CD14-positive monocyte (primary cell): ENCODE measurements around the gene WDCP. TPM values are rescaled to one million over a fixed set of nuclear protein-coding genes. Genes with fewer than 3 reads are reported as not detected.

ENCODE experiments used
- DNase-seq, 3 donors: peaks; one replicate each; pipeline ENCODE4 v3.0.0-alpha.2; 2011 to 2022
- H2AFZ ChIP-seq: 2 replicates; pipeline ENCODE4 v1.6.0; 2012; ENCODE audit warnings: mild to moderate bottlenecking, low read depth, low read length, inconsistent platforms; ENCODE audit not compliant: insufficient read depth, poor library complexity, severe bottlenecking
- H3K27ac ChIP-seq, 2 donors: 1 replicate in 1 of 2; 2 replicates in 1 of 2; pipeline ENCODE4 v1.5.1; 2012 to 2013; ENCODE audit warnings: low read length in 2 of 2, control low read depth in 1 of 2, inconsistent platforms in 1 of 2, low read depth in 1 of 2, mild to moderate bottlenecking in 1 of 2
- H3K27me3 ChIP-seq, 2 donors: one replicate each; pipeline versions ENCODE4 v1.6.0 to v1.6.1; 2011 to 2013; ENCODE audit warnings: low read length in 2 of 2; ENCODE audit not compliant: control insufficient read depth in 2 of 2, insufficient read depth in 2 of 2
- H3K36me3 ChIP-seq, 2 donors: replicated peaks in 1 of 2; 1 replicate in 1 of 2; 2 replicates in 1 of 2; pipeline versions ENCODE4 v1.5.1 to v1.6.1; 2012 to 2013; ENCODE audit warnings: low read length in 2 of 2, control low read depth in 1 of 2, inconsistent platforms in 1 of 2, mild to moderate bottlenecking in 1 of 2; ENCODE audit not compliant: insufficient read depth in 2 of 2, control insufficient read depth in 1 of 2
- H3K4me1 ChIP-seq, 2 donors: 1 replicate in 1 of 2; 2 replicates in 1 of 2; pipeline versions ENCODE4 v1.5.1 to v1.6.1; 2012 to 2013; ENCODE audit warnings: low read length in 2 of 2, control low read depth in 1 of 2, inconsistent platforms in 1 of 2, mild to moderate bottlenecking in 1 of 2, moderate library complexity in 1 of 2; ENCODE audit not compliant: insufficient read depth in 2 of 2, control insufficient read depth in 1 of 2
- H3K4me2 ChIP-seq: replicated peaks from 2 replicates; pipeline ENCODE3; 2012; ENCODE audit warnings: low read length, moderate library complexity, mild to moderate bottlenecking; ENCODE audit not compliant: poor library complexity, severe bottlenecking; ENCODE audit errors: extremely low read depth
- H3K4me3 ChIP-seq, 3 experiments: fragments of 200-600 bp in 1 of 3; sonication (generic) in 1 of 3; replicated peaks in 1 of 3; 1 replicate in 2 of 3; 2 replicates in 1 of 3; pipeline ENCODE4 v1.5.1; 2011 to 2013; ENCODE audit warnings: low read length in 3 of 3, mild to moderate bottlenecking in 3 of 3, control low read depth in 2 of 3, low read depth in 2 of 3, inconsistent platforms in 1 of 3, moderate library complexity in 1 of 3
- H3K79me2 ChIP-seq: 2 replicates; pipeline ENCODE4 v1.6.0; 2012; ENCODE audit warnings: mild to moderate bottlenecking, control low read depth, inconsistent platforms, low read length, moderate library complexity; ENCODE audit not compliant: insufficient read depth
- H3K9ac ChIP-seq: 2 replicates; pipeline ENCODE4 v1.6.0; 2017; ENCODE audit warnings: low read length, mild to moderate bottlenecking; ENCODE audit not compliant: insufficient read depth, poor library complexity, severe bottlenecking
- H3K9me3 ChIP-seq, 2 donors: replicated peaks in 1 of 2; 1 replicate in 1 of 2; 2 replicates in 1 of 2; pipeline versions ENCODE4 v1.5.1 to v1.6.1; 2012 to 2013; ENCODE audit warnings: low read length in 2 of 2, control low read depth in 1 of 2; ENCODE audit not compliant: control insufficient read depth in 1 of 2, insufficient read depth in 1 of 2
- H4K20me1 ChIP-seq: 2 replicates; pipeline ENCODE4 v1.6.0; 2012; ENCODE audit warnings: mild to moderate bottlenecking, low read length, control low read depth, moderate library complexity; ENCODE audit not compliant: insufficient read depth
- H3K27ac Mint-ChIP-seq, 7 donors: one replicate each; pipeline ENCODE4 v1.8.0; 2020; ENCODE audit warnings: mild to moderate bottlenecking in 7 of 7, mixed read lengths in 7 of 7, moderate library complexity in 6 of 7, inconsistent platforms in 2 of 7
- H3K27me3 Mint-ChIP-seq, 3 donors: one replicate each; pipeline ENCODE4 v1.8.0; 2021 to 2022; ENCODE audit warnings: low read depth in 3 of 3, mild to moderate bottlenecking in 3 of 3, mixed read lengths in 3 of 3, moderate library complexity in 3 of 3, inconsistent platforms in 1 of 3
- H3K36me3 Mint-ChIP-seq, 2 donors: one replicate each; pipeline ENCODE4 v1.8.0; 2020; ENCODE audit warnings: mixed read lengths in 2 of 2, inconsistent platforms in 1 of 2, mild to moderate bottlenecking in 1 of 2
- H3K4me1 Mint-ChIP-seq: one replicate; pipeline ENCODE4 v1.8.0; 2020; ENCODE audit warnings: mild to moderate bottlenecking, mixed read lengths
- H3K4me3 Mint-ChIP-seq, 2 donors: one replicate each; pipeline ENCODE4 v1.8.0; 2020; ENCODE audit warnings: mild to moderate bottlenecking in 2 of 2, mixed read lengths in 2 of 2, moderate library complexity in 1 of 2
- H3K9me3 Mint-ChIP-seq, 7 donors: one replicate each; pipeline ENCODE4 v1.8.0; 2020 to 2022; ENCODE audit warnings: mixed read lengths in 7 of 7, mild to moderate bottlenecking in 6 of 7, moderate library complexity in 6 of 7, inconsistent platforms in 2 of 7
- WGBS: methylation state at CpG from one replicate; pipeline ENCODE4 v1.1.5; 2013; ENCODE audit warnings: missing lambda C conversion rate; ENCODE audit not compliant: insufficient coverage; 5-methylcytosine and 5-hydroxymethylcytosine counted together
- intact Hi-C, 2 donors: fragments of 100-400 bp; cut with micrococcal nuclease; formaldehyde crosslinking; loops; one replicate each; pipeline versions ENCODE4 v1.15.0 to v1.15.1; 2023
- polyA plus RNA-seq, 3 donors: library from polyadenylated mRNA; depleted of rRNA in 1 of 3; unstranded in 2 of 3; stranded (reverse) in 1 of 3; fragments of 300-500 nt in 2 of 3; fragments of >200 nt in 1 of 3; fragmentation: Illumina TruSeq in 2 of 3; gene quantifications; 1 replicate in 2 of 3; 2 replicates in 1 of 3; pipeline ENCODE4 v1.2.3, GENCODE V29; 2012 to 2021
- TF ChIP-seq, protein P1 (sequence below): fragments of 200-600 bp; IDR thresholded peaks from one replicate; pipeline ENCODE4 v1.8.0; 2022; ENCODE audit warnings: antibody characterized with exemption, mild to moderate bottlenecking

Gene WDCP
- polyA plus RNA-seq, 3 donors: 0.43 to 1.3 (median 0.69) TPM

DNA sequence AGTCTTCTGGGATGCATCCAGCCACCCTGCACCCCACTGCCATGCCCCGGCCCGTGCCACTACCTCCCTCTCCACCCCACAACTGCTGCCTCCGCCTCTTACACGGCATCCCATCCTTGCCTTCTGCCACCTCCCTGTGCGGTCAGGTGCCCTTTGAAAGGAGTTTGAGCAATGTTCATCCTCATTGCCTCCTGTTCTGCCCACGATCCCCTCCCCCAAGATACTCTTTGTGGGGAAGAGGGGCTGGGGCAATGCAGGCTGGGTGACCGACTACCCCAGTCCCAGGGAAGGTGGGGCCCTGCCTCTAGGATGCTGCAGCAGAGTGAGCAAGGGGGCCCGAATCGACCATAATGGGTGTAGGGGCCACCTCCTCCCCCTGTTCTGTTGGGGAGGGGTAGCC lies 28.9 kb downstream of the WDCP start:
- Histone ChIP-seq H4K20me1 (no peaks in the 10 kb centered on the region), H2AFZ (no peak overlapping the region), H3K4me1 (no peaks in the 10 kb centered on the region), H3K9me3 (no peaks in the 10 kb centered on the region), H3K27ac (no peak overlapping the region), H3K9ac (no peak overlapping the region), H3K79me2 (no peaks in the 10 kb centered on the region), H3K36me3 (peaks cover 0 to 9% of the 10 kb centered on the region in 2 donors), H3K4me3 (no peak overlapping the region), H3K4me2 (no peak overlapping the region), H3K27me3 (no peaks in the 10 kb centered on the region)
- TF ChIP-seq, protein P1, sequence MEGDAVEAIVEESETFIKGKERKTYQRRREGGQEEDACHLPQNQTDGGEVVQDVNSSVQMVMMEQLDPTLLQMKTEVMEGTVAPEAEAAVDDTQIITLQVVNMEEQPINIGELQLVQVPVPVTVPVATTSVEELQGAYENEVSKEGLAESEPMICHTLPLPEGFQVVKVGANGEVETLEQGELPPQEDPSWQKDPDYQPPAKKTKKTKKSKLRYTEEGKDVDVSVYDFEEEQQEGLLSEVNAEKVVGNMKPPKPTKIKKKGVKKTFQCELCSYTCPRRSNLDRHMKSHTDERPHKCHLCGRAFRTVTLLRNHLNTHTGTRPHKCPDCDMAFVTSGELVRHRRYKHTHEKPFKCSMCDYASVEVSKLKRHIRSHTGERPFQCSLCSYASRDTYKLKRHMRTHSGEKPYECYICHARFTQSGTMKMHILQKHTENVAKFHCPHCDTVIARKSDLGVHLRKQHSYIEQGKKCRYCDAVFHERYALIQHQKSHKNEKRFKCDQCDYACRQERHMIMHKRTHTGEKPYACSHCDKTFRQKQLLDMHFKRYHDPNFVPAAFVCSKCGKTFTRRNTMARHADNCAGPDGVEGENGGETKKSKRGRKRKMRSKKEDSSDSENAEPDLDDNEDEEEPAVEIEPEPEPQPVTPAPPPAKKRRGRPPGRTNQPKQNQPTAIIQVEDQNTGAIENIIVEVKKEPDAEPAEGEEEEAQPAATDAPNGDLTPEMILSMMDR: no peak
- 87% methylated on average over 3 of the region's 9 CpGs for WGBS
- peaks cover 1 to 3% (median 2%) of the 10 kb centered on the region in 3 donors for H3K27me3 Mint-ChIP-seq
- H3K4me3 Mint-ChIP-seq: peak overlapping the region in 1 of 2 donors; percentile 50
- no peaks in the 10 kb centered on the region for H3K9me3 Mint-ChIP-seq
- no peak overlapping the region for H3K27ac Mint-ChIP-seq
- H3K4me1 Mint-ChIP-seq: no peaks in the 10 kb centered on the region
- intact Hi-C loops: no loop called here
- peaks cover 9% of the 10 kb centered on the region in 2 donors for H3K36me3 Mint-ChIP-seq
- DNase-seq: no peak

DNA sequence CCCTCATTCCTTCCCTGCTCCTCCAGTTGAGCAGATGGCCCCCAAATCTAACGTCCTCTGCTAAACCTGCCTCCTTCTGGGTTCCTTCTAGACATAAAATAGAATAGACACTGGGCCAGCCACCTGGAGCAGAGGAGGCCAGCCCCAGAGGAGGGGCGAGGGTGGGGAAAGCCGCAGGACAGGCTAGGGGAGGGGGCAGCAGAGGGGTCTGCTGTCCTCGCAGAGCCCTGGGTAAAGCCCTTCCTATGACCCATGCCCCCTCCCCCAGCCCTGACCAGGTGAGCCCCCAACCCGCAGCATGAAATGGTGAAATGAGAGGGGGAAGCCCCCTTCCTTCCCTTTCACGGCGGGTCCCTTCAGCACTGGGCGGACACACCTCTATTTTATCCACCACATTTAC lies 29.5 kb downstream of the WDCP start:
- intact Hi-C loops: no loop called here

More for the DNA sequence above, 29.5 kb downstream of the WDCP start:
- H3K9ac ChIP-seq: no peak overlapping the region
- Mint-ChIP-seq H3K27me3 (peaks cover 1 to 7% (median 5%) of the 10 kb centered on the region in 3 donors), H3K4me1 (peaks cover 3% of the 10 kb centered on the region), H3K9me3 (peaks cover 0 to under 1% (median 0%) of the 10 kb centered on the region in 7 donors), H3K27ac (no peak overlapping the region), H3K4me3 (no peak overlapping the region), H3K36me3 (peaks cover 4 to 5% of the 10 kb centered on the region in 2 donors)
- no peak overlapping the region for H3K4me3 ChIP-seq
- no peaks in the 10 kb centered on the region for H3K4me1 ChIP-seq
- no peaks in the 10 kb centered on the region for H3K79me2 ChIP-seq
- DNase-seq: no peak
- H3K27ac ChIP-seq: no peak overlapping the region
- H3K4me2 ChIP-seq: no peak overlapping the region
- no peaks in the 10 kb centered on the region for H3K9me3 ChIP-seq
- TF ChIP-seq, protein P1: no peak
- peaks cover 0 to 4% of the 10 kb centered on the region in 2 donors for H3K36me3 ChIP-seq
- H2AFZ ChIP-seq: no peak overlapping the region
- 65% methylated on average over 3 of the region's 8 CpGs for WGBS
- peaks cover 0 to 2% of the 10 kb centered on the region in 2 donors for H3K27me3 ChIP-seq
- H4K20me1 ChIP-seq: no peaks in the 10 kb centered on the region
